CD4-positive, alpha-beta T cell treated with Interleukin-1 beta for 1 hour (primary cell): ENCODE results near the gene SNUPN.
"Not testable (repeated sequence)": the region's sequence is repeated elsewhere in the genome, so short reads cannot be mapped to it uniquely, and the experiment has no call there.

Experiments used
- DNase-seq, 2 donors: peaks; one replicate each; pipeline ENCODE4 v3.0.0-alpha.2; 2020 to 2022

The SNUPN gene

DNA sequence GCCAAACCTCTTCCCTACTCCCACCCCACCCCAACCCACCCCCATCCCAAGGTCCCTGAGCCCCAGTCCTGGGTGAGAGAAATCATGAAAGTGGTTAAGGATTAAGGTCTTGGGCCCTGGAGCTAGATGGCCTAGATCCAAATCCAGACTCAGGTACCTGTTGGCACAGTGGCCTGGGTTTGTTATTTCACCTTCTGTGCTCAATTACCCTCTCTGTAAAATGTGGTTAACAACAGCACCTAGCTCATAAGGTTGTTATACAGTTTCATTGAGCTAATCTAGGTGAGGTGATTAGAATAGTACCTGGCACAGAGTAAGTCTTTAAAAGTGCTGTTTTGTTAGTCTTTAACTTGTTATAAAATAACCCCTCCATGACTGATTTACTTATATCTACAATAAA is 6.4 kb upstream of the SNUPN start:
- DNase-seq: no peak

GRCh38 chr15:75622505-75622904 is 3.0 kb downstream of the SNUPN start:
- DNase-seq: no peak

- no peak for DNase-seq
Observed at GRCh38 chr15:75620841-75621391, 4.6 kb downstream of the SNUPN start.

- no peak for DNase-seq
Observed at GRCh38 chr15:75620058-75620820, 5.3 kb downstream of the SNUPN start.

- no peak for DNase-seq
Observed at GRCh38 chr15:75616766-75617165, 8.8 kb downstream of the SNUPN start.

DNA sequence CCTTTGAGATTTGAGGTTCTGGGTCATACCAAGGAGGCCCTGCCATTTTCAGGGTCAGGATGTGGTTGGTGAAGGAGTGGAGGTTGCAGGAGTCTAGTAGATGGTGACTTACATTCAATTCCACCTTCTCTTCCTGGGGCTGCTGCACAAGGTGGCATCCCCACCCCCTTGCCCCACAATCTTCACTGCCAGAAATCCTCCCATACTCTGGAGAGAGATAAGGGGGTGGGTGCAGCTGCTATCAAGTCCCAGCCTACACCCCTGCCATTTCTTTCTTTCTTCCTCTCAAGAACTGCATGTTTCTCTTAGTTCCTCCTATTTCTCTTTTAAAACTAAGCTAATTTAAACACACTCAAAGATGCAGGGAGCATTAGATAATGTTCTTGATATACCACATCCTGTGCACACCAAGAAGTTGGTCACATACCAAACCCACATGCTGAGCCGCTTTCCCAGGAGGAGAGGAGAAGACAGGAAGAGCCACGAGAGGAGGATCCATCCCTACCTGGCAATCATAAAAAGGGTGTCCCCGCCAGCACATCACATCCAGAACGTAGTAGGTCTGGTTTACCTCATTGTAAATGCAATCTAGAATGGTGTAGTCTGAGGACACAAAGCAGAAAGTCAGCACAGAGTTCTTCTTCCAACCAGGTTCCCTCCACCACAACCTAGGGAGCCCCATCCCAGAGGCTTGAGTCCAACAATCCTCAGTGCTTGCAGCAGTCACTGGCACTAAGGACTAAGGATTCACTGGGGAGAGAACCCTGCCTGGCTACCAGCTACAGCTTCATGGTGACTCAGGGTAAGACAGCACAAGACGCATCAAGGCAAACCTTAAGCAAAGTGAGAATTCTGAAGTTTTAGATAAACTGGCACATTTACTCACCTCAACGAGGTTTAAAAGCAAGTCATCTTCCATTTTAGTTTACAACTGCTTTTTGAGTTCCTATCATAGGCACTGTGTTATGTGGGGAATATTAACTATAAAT is 18.5 kb downstream of the SNUPN start:
- peak; percentile 2 to 36 for DNase-seq

GRCh38 chr15:75606026-75606425 is 19.5 kb downstream of the SNUPN start:
- no peak for DNase-seq

DNA sequence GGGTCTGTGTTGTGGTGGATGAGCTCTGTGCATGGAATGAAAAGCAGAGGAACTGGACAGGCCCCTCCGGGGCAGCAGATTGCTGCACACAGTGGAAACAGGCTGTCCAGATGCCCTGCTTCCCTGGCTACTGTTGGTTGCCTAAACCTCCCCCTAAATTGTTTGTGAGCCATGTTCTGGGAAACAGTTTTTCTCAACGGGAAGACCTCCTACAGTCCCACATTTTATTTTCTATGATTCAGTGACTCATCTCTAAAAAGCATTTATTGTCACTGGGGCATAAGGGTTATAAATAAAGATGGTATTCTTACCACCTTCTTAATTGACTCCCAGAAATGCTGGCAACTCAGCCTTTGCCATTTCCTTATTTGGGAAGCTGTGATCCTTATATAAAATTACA is 26.1 kb downstream of the SNUPN start:
- no peak for DNase-seq

DNA sequence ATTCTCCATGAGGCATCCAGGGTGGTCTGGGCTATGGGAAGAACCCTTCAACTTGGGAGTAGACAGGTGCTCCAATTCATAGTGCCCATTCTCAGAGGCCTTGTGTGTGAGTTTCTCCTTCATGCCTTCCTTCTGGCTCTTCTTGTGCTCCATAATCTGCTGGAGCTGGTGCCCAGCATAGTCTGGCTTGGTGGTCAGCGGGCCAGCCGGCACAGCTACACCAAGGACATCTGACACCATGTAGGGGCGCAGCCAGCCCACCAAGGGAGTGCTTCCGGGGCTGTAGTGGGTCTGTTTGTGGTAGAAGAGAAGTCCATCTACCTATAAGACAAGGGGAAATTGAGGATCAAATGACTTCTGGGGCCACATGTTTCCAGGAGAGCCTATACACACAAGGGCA is 27.2 kb downstream of the SNUPN start:
- DNase-seq: no peak

DNA sequence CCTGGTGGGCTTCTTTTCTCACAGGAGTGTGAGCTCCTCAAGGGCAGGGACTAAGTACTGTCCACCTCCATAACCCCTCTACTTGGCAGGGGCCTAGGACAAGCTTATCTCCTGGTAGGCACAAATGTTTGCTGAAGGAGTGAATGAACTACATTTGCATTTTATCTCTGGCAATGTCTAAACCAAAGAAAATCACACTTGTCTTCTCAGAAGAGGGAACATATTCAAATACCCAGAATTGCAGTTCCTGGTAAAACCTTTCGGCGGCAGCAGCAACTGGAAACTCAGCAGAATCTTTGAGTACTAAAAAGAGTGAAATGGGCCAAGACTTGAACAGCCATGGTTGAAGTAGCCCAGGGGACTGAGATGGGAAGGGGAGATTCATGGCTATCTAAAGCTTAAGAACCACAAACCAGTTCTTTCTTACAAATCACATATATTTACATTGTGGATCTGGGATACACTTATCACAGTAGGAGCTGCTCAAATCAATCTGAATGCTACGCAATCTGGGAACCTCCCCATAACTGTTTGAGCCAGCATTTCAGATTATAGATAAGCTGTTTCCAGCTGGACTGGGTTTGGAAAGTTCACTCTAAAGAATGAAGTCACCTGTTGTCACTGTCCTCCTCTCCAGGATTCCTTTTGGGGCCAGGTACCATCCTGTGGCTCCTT is 27.7 kb downstream of the SNUPN start:
- peak; percentile 21 to 52 for DNase-seq

DNA sequence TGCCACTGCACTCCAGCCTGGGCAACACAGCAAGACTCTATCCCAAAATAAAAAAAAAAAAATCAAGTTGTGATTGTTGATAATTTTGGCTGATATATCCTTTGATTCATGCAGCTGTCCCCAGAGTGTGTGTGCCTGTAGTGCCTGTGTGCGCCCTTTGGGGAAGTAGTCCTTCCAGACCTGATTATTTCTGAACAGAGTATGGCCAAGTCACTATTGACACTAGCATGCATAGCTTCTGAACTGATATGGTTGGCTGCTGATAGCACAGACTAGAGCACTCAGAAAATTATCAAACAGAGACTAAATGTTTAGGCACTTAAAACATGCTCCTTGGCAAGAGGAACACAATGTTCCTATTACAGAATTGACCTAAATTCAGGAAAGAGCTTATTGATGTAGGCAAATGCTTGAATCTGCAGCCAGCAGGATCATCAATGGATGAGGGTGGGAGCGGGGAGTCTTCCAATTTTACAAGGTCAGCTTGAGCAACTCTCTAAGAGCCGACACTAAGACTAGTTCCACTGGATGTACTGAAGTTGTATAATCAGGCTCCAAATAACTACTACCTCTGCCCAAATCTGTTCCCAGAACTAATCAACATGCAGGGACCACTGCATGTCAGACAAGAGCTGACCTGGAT is 28.7 kb downstream of the SNUPN start:
- no peak for DNase-seq

DNA sequence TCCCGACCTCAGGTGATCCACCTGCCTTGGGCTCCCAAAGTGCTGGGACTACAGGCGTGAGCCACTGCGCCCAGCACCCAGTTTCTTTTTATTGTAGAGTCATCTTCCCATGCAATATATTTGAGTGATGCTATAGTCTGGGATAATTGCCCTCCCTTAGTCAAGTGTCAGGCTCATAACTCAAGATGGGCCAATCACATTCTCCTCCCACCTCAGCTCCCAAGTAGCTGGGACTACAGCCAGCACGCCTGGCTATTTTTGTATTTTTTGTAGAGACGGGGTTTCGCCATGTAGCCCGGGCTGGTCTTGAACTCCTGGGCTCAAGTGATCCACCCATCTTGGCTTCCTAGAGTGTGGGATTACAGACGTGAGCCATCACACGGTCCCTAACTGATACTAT is 31.2 kb downstream of the SNUPN start:
- DNase-seq: no peak

- DNase-seq: no peak
Observed at GRCh38 chr15:75591655-75592364, 33.7 kb downstream of the SNUPN start.

- no peak for DNase-seq
Observed at GRCh38 chr15:75590239-75590638, 35.3 kb downstream of the SNUPN start.

DNA sequence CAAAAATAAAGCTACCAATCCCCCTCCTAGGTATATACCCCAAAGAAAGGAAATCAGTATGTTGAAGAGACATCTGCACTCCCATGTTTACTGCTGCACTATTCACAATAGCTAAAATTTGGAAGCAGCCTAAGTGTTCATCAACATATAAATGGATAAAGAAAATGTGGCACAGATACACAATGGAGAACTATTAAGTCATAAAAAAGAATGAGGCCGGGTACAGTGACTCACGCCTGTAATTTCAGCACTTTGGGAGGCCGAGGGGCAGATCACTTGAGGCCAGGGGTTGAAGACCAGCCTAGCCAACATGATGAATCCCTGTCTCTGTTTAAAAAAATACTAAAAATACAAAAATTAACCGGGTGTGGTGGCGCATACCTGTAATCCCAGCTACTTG is 36.5 kb downstream of the SNUPN start:
- DNase-seq: no peak

DNA sequence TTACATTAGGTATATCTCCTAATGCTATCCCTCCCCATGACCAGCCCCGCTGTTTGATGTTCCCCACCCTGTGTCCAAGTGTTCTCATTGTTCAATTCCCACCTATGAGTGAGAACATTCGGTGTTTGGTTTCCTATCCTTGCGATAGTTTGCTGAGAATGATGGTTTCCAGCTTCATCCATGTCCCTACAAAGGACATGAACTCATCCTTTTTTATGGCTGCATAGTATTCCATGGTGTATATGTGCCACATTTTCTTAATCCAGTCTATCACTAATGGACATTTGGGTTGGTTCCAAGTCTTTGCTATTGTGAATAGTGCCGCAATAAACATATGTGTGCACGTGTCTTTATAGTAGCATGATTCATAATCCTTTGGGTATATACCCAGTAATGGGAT is 39.1 kb downstream of the SNUPN start:
- DNase-seq: not testable (repeated sequence)

- no peak for DNase-seq
Observed at GRCh38 chr15:75584121-75584520, 41.4 kb downstream of the SNUPN start.

GRCh38 chr15:75583701-75584100 is 41.8 kb downstream of the SNUPN start:
- DNase-seq: no peak

DNA sequence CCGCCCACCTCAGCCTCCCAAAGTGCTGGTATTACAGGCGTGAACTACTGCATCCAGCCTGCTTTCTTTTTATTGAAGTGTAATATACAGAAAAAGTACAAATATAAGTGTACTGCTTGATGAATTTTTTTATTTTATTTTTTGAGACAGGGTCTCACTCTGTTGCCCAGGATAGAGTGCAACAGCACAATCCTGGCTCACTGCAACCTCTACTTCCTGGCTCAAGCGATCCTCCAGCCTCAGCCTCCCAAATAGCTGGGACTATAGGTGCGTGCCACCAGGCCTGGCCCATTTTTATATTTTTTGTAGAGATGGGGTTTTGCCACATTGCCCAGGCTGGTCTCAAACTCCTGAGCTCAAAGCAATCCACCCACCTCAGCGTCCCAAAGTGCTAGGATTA is 42.6 kb downstream of the SNUPN start:
- DNase-seq: not testable (repeated sequence)

GRCh38 chr15:75578948-75579920 is 46.3 kb downstream of the SNUPN start, which contains the start of gene PTPN9:
Gene PTPN9, minus strand, starts transcription at chr15:75579315. Its CDS starts 539 bp downstream, at chr15:75578776.
- DNase-seq: peak; percentile 66 to 69
